Mesothelial cell of epicardium (in vitro differentiated cells): ENCODE data around the gene TBX15. TPM values are rescaled to one million over a fixed set of nuclear protein-coding genes. Genes with fewer than 3 reads are reported as not detected.

Experiments
- DNase-seq, 2 experiments: peaks; one replicate each; pipeline ENCODE4 v3.0.0; 2021; ENCODE audit warnings: low spot score in 2 of 2; ENCODE audit not compliant: unreplicated experiment in 2 of 2
- H3K27ac Mint-ChIP-seq: 2 replicates; pipeline ENCODE4 v1.8.0; 2021; ENCODE audit warnings: mixed read lengths
- H3K27me3 Mint-ChIP-seq: 2 replicates; pipeline ENCODE4 v1.8.0; 2021; ENCODE audit warnings: low read depth, mixed read lengths
- H3K36me3 Mint-ChIP-seq: 2 replicates; pipeline ENCODE4 v1.8.0; 2021; ENCODE audit warnings: mixed read lengths
- H3K4me1 Mint-ChIP-seq: 2 replicates; pipeline ENCODE4 v1.8.0; 2021; ENCODE audit warnings: mixed read lengths
- H3K4me3 Mint-ChIP-seq: 2 replicates; pipeline ENCODE4 v1.8.0; 2021; ENCODE audit warnings: mild to moderate bottlenecking, moderate library complexity, mixed read lengths
- H3K9me3 Mint-ChIP-seq: 2 replicates; pipeline ENCODE4 v1.8.0; 2021; ENCODE audit warnings: mixed read lengths
- total RNA-seq: library from RNA; stranded (reverse); gene quantifications from 3 replicates; pipeline ENCODE4 v1.2.1, GENCODE V29; 2021
- TF ChIP-seq, protein P1 (sequence below): fragments of 200-600 bp; sonication (generic); IDR thresholded peaks from one replicate; pipeline ENCODE4 v1.5.0; 2021; ENCODE audit warnings: antibody characterized with exemption; ENCODE audit not compliant: unreplicated experiment

Gene TBX15
- total RNA-seq, 1 donor from 2014 or later, result not detected

GRCh38 chr1:119008483-119009311, 20.6 kb upstream of the TBX15 start:
- Mint-ChIP-seq H3K9me3 (no peaks in the 10 kb centered on the region), H3K36me3 (no peaks in the 10 kb centered on the region), H3K27ac (peak overlapping the region; percentile 31), H3K4me1 (peaks cover 13% of the 10 kb centered on the region), H3K27me3 (peaks cover 95% of the 10 kb centered on the region), H3K4me3 (peak overlapping the region; percentile 36)
- no peak for DNase-seq
- TF ChIP-seq, protein P1, sequence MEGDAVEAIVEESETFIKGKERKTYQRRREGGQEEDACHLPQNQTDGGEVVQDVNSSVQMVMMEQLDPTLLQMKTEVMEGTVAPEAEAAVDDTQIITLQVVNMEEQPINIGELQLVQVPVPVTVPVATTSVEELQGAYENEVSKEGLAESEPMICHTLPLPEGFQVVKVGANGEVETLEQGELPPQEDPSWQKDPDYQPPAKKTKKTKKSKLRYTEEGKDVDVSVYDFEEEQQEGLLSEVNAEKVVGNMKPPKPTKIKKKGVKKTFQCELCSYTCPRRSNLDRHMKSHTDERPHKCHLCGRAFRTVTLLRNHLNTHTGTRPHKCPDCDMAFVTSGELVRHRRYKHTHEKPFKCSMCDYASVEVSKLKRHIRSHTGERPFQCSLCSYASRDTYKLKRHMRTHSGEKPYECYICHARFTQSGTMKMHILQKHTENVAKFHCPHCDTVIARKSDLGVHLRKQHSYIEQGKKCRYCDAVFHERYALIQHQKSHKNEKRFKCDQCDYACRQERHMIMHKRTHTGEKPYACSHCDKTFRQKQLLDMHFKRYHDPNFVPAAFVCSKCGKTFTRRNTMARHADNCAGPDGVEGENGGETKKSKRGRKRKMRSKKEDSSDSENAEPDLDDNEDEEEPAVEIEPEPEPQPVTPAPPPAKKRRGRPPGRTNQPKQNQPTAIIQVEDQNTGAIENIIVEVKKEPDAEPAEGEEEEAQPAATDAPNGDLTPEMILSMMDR, result peak; percentile 57

DNA sequence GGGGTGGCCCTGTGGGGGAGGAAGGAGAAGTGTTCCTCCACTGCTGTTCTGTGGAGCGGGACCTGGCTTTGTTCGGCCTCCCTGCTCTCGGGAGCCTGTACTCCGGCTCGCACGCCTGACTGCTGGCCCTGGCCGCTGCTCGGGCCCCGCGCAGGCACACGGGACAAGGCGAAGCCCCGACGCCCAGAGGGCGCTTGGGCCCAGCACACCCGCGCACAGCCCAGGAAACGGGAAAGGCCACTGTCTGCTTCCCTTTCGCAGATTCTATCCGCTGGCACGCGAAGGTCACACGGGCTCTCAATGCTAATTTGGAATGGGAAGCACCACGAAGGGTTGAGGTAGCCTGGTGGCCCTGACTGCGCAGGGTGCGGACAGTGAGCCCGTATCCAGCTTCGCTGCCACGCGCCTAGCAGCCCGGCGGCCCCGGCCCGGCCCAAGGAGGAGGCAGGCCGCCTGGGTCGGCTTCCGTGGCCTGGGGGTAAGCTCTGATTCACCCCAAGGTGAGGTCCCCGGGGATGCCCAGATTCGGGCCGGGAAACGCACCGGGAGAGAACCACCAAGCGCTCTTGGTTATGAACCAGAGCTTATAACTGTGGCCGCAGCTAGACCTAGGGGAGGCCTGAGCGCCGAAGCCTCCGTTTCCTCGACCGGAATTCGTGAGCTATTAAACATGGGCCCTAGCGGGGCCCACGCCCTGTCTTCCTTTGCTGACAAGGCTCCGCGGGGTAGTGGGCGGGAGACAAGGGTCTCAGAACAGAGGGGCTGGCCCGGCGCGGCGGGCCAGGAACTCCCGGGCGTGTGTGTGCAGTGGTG, 19.7 kb upstream of the TBX15 start:
- no peak for DNase-seq
- H3K4me3 Mint-ChIP-seq, result peak overlapping the region; percentile 36
- no peaks in the 10 kb centered on the region for H3K9me3 Mint-ChIP-seq
- H3K27me3 Mint-ChIP-seq, result peaks cover 96% of the 10 kb centered on the region
- TF ChIP-seq, protein P1, result no peak
- H3K4me1 Mint-ChIP-seq, result peaks cover 13% of the 10 kb centered on the region
- no peak overlapping the region for H3K27ac Mint-ChIP-seq
- no peaks in the 10 kb centered on the region for H3K36me3 Mint-ChIP-seq

- no peaks in the 10 kb centered on the region for H3K9me3 Mint-ChIP-seq
- TF ChIP-seq, protein P1, result no peak
- no peak overlapping the region for H3K4me3 Mint-ChIP-seq
- no peaks in the 10 kb centered on the region for H3K36me3 Mint-ChIP-seq
- DNase-seq, result no peak
- peaks cover 96% of the 10 kb centered on the region for H3K27me3 Mint-ChIP-seq
- peaks cover 14% of the 10 kb centered on the region for H3K4me1 Mint-ChIP-seq
- H3K27ac Mint-ChIP-seq, result no peak overlapping the region
Measured at GRCh38 chr1:119007339-119007669, 19.2 kb upstream of the TBX15 start.

GRCh38 chr1:119006406-119007279, 18.5 kb upstream of the TBX15 start:
- Mint-ChIP-seq H3K4me3 (peak overlapping the region; percentile 25), H3K9me3 (no peaks in the 10 kb centered on the region), H3K4me1 (peaks cover 19% of the 10 kb centered on the region), H3K27ac (no peak overlapping the region), H3K27me3 (peaks cover 98% of the 10 kb centered on the region), H3K36me3 (no peaks in the 10 kb centered on the region)
- TF ChIP-seq, protein P1, result no peak
- no peak for DNase-seq

- Mint-ChIP-seq H3K27me3 (peaks cover 99% of the 10 kb centered on the region), H3K27ac (no peak overlapping the region), H3K4me3 (no peak overlapping the region), H3K4me1 (peaks cover 21% of the 10 kb centered on the region), H3K36me3 (no peaks in the 10 kb centered on the region), H3K9me3 (no peaks in the 10 kb centered on the region)
- no peak for DNase-seq
- TF ChIP-seq, protein P1, result no peak
Measured at GRCh38 chr1:119005724-119006405, 17.7 kb upstream of the TBX15 start.
